GM12878 (cell line): ENCODE data around the gene DGCR8. TPM values are rescaled to one million over a fixed set of nuclear protein-coding genes. Genes with fewer than 3 reads are reported as not detected.

Experiments
- ATAC-seq: fragments of 200-7000 bp; cut with Tn5 transposase; 3 replicates; pipeline ENCODE4 v1.9.1; 2020; ENCODE audit warnings: mild to moderate bottlenecking, moderate library complexity
- BruUV-seq: library from RNA; stranded (reverse); fragments of 400-500 nt; replicated peaks from 2 replicates; lab custom pipeline; 2021; lab: Mats Ljungman, UMichigan
- CTCF ChIA-PET: fragments of 300-600 bp; sonication (Branson Sonifier 250); formaldehyde crosslinking; extraction: SDS; loops from one replicate; lab custom pipeline; 2021; ENCODE audit warnings: inconsistent platforms; lab: Yijun Ruan, JAX
- POLR2A ChIA-PET: fragments of 350-600 bp; formaldehyde crosslinking; extraction: SDS; loops from one replicate; lab custom pipeline; 2021; ENCODE audit warnings: inconsistent platforms; lab: Charles Lee
- RAD21 ChIA-PET: fragments of 300-600 bp; sonication (Branson Sonifier 250); formaldehyde crosslinking; loops from one replicate; lab custom pipeline; 2023; ENCODE audit warnings: antibody characterized with exemption; ENCODE audit not compliant: unreplicated experiment; lab: Charles Lee
- SMC1A ChIA-PET: fragments of 300-600 bp; sonication (Branson Sonifier 250); formaldehyde crosslinking; loops from one replicate; lab custom pipeline; 2023; ENCODE audit not compliant: unreplicated experiment, uncharacterized antibody; lab: Charles Lee
- DNase-seq: peaks from one replicate; pipeline ENCODE4 v3.0.0-alpha.2; 2011; ENCODE audit warnings: low read depth, low spot score
- FAIRE-seq: peaks from 3 replicates; lab custom pipeline; 2011; peaks lifted over from hg19 to GRCh38; lab: Jason Lieb, UNC
- H2AFZ ChIP-seq: 2 replicates; pipeline ENCODE4 v1.6.0; 2011; ENCODE audit warnings: low read depth, low read length, control low read depth; ENCODE audit not compliant: control insufficient read depth
- H3K27ac ChIP-seq: 2 replicates; pipeline ENCODE4 v1.5.1; 2011; ENCODE audit warnings: control low read depth; ENCODE audit not compliant: control insufficient read depth, insufficient read depth
- H3K27me3 ChIP-seq, 2 experiments: replicated peaks in 1 of 2; 2 replicates each; pipeline versions ENCODE4 v1.6.0 to v1.6.1; 2011; ENCODE audit warnings: low read length in 1 of 2; ENCODE audit not compliant: control insufficient read depth in 2 of 2, insufficient read depth in 2 of 2
- H3K36me3 ChIP-seq, 2 experiments: 2 replicates each; pipeline ENCODE4 v1.5.1; 2011; ENCODE audit warnings: low read length in 1 of 2; ENCODE audit not compliant: control insufficient read depth in 2 of 2, insufficient read depth in 2 of 2
- H3K4me1 ChIP-seq: 2 replicates; pipeline ENCODE4 v1.6.1; 2011; ENCODE audit warnings: mild to moderate bottlenecking, low read length, moderate library complexity, mixed read lengths; ENCODE audit not compliant: control insufficient read depth, insufficient read depth
- H3K4me2 ChIP-seq: 2 replicates; pipeline ENCODE4 v1.6.0; 2011; ENCODE audit warnings: control low read depth; ENCODE audit not compliant: control insufficient read depth, insufficient read depth
- H3K4me3 ChIP-seq: fragments of 200-600 bp; sonication (generic); 2 replicates; pipeline ENCODE4 v1.5.1; 2016
- H3K79me2 ChIP-seq: 2 replicates; pipeline ENCODE4 v1.6.0; 2011; ENCODE audit warnings: low read length; ENCODE audit not compliant: control insufficient read depth, insufficient read depth
- H3K9ac ChIP-seq: 2 replicates; pipeline ENCODE4 v1.8.0; 2011; ENCODE audit warnings: low read length, control low read depth, mixed read lengths; ENCODE audit not compliant: control insufficient read depth, insufficient read depth
- H3K9me3 ChIP-seq: replicated peaks from 3 replicates; pipeline ENCODE4 v1.5.1; 2011; ENCODE audit warnings: mild to moderate bottlenecking, low read length; ENCODE audit not compliant: control insufficient read depth, insufficient read depth
- H4K20me1 ChIP-seq: 2 replicates; pipeline ENCODE4 v1.6.0; 2011; ENCODE audit not compliant: control insufficient read depth, insufficient read depth
- ATF7 ChIP-seq: fragments of 450-650 bp; IDR thresholded peaks from 2 replicates; pipeline ENCODE4 v1.6.1; 2016; ENCODE audit warnings: low read depth, mild to moderate bottlenecking
- BCL11A ChIP-seq: IDR thresholded peaks from 2 replicates; pipeline ENCODE4 v1.6.1; 2011; ENCODE audit warnings: low read depth, low read length
- BHLHE40 ChIP-seq, 2 experiments: fragments of 450-650 bp in 1 of 2; IDR thresholded peaks; 2 replicates each; pipeline ENCODE4 v1.6.1; 2011 to 2017; ENCODE audit warnings: low read depth in 2 of 2, borderline replicate concordance in 1 of 2, improper control_type of control experiment in 1 of 2, low read length in 1 of 2, mild to moderate bottlenecking in 1 of 2
- CREM ChIP-seq: IDR thresholded peaks from 2 replicates; pipeline ENCODE4 v1.6.1; 2014; ENCODE audit warnings: antibody characterized with exemption, low read depth
- DPF2 ChIP-seq: fragments of 450-650 bp; IDR thresholded peaks from 2 replicates; pipeline ENCODE4 v1.6.1; 2017; ENCODE audit warnings: mild to moderate bottlenecking
- EGR1 ChIP-seq, 2 experiments: IDR thresholded peaks; 1 replicate in 1 of 2; 2 replicates in 1 of 2; pipeline ENCODE4 v1.6.1; 2011 to 2012; ENCODE audit warnings: low read depth in 2 of 2, low read length in 2 of 2, borderline replicate concordance in 1 of 2, mild to moderate bottlenecking in 1 of 2, moderate library complexity in 1 of 2
- EP300 ChIP-seq, 2 experiments: fragments of 150-350 bp in 1 of 2; IDR thresholded peaks; 2 replicates each; pipeline ENCODE4 v1.6.1; 2011 to 2012; ENCODE audit warnings: low read depth in 2 of 2, low read length in 2 of 2, borderline replicate concordance in 1 of 2, improper control_type of control experiment in 1 of 2, inconsistent platforms in 1 of 2; ENCODE audit not compliant: control insufficient read depth in 1 of 2
- ESRRA ChIP-seq: IDR thresholded peaks from 2 replicates; pipeline ENCODE4 v1.6.1; 2012; ENCODE audit warnings: mild to moderate bottlenecking, low read length, improper control_type of control experiment
- IRF4 ChIP-seq: IDR thresholded peaks from 2 replicates; pipeline ENCODE4 v1.6.1; 2011; ENCODE audit warnings: low read depth, low read length
- JUNB ChIP-seq: IDR thresholded peaks from 2 replicates; pipeline ENCODE4 v1.6.1; 2016; ENCODE audit warnings: antibody characterized with exemption, mild to moderate bottlenecking
- KAT2A ChIP-seq: conservative IDR thresholded peaks from 2 replicates; pipeline ENCODE4 v1.6.1; 2011; ENCODE audit warnings: low read depth, low read length; ENCODE audit not compliant: control insufficient read depth
- MEF2A ChIP-seq: IDR thresholded peaks from 2 replicates; pipeline ENCODE4 v1.6.1; 2011; ENCODE audit warnings: low read depth, mild to moderate bottlenecking, low read length, moderate library complexity; ENCODE audit not compliant: insufficient read depth
- MEF2B ChIP-seq: fragments of 450-650 bp; IDR thresholded peaks from 2 replicates; pipeline ENCODE4 v1.6.1; 2018; ENCODE audit warnings: mild to moderate bottlenecking, moderate library complexity; ENCODE audit not compliant: partially characterized antibody, poor library complexity, severe bottlenecking
- MTA2 ChIP-seq: fragments of 450-650 bp; IDR thresholded peaks from 2 replicates; pipeline ENCODE4 v1.6.1; 2016; ENCODE audit warnings: low read depth, mild to moderate bottlenecking, moderate library complexity
- NFYB ChIP-seq: IDR thresholded peaks from 2 replicates; pipeline ENCODE4 v1.6.1; 2011; ENCODE audit warnings: low read depth, mild to moderate bottlenecking, low read length, improper control_type of control experiment, moderate library complexity; ENCODE audit not compliant: insufficient read depth
- PAX5 ChIP-seq: IDR thresholded peaks from 2 replicates; pipeline ENCODE4 v1.6.1; 2011; ENCODE audit warnings: low read depth, low read length, borderline replicate concordance
- PAX8 ChIP-seq: fragments of 450-650 bp; IDR thresholded peaks from 2 replicates; pipeline ENCODE4 v1.6.1; 2017; ENCODE audit warnings: mild to moderate bottlenecking, moderate library complexity
- YY1 ChIP-seq: IDR thresholded peaks from 2 replicates; pipeline ENCODE4 v1.6.1; 2011; ENCODE audit warnings: low read depth, mild to moderate bottlenecking, low read length
- WGBS: methylation state at CpG from one replicate; pipeline ENCODE4 v1.1.6; 2016; ENCODE audit warnings: low lambda C conversion rate; ENCODE audit not compliant: insufficient replicate concordance, insufficient coverage; ENCODE audit errors: missing lambda C conversion rate; 5-methylcytosine and 5-hydroxymethylcytosine counted together
- in situ Hi-C: fragments of 300-500 bp; cut with MboI; formaldehyde crosslinking; loops from 9 replicates; pipeline ENCODE4 v1.14.3; 2018; ENCODE audit warnings: mixed read lengths
- intact Hi-C: fragments of 100-400 bp; cut with micrococcal nuclease; formaldehyde crosslinking; loops from one replicate; pipeline ENCODE4 v1.14.2; 2022; ENCODE audit not compliant: unreplicated experiment
- polyA plus RNA-seq, 11 experiments: library from polyadenylated mRNA; depleted of rRNA in 4 of 11; unstranded in 6 of 11; stranded (reverse) in 5 of 11; fragments of >200 nt; fragmentation: Nextera tagmentation in 4 of 11; fragmentation: Illumina TruSeq in 1 of 11; extraction: Ambion mirVana in 4 of 11; extraction: Trizol in 1 of 11; gene quantifications; 1 replicate in 1 of 11; 2 replicates in 10 of 11; pipeline versions ENCODE4 v1.2.1 to v1.2.3, GENCODE V29; 2011 to 2016; ENCODE audit warnings: inconsistent platforms in 2 of 11, missing spikeins in 2 of 11, low read depth in 1 of 11
- total RNA-seq, 4 experiments: library from RNA; depleted of rRNA in 3 of 4; stranded (reverse); fragments of >200 nt in 3 of 4; fragmentation: Illumina TruSeq in 1 of 4; extraction: Trizol in 1 of 4; gene quantifications; 2 replicates each; pipeline versions ENCODE4 v1.2.1 to v1.2.3, GENCODE V29; 2013 to 2021
- TF ChIP-seq, protein P1 (sequence below): IDR thresholded peaks from 2 replicates; pipeline ENCODE4 v1.6.1; 2012; ENCODE audit warnings: low read depth, low read length, improper control_type of control experiment
- TF ChIP-seq, protein P2 (sequence below): fragments of 450-650 bp; IDR thresholded peaks from 2 replicates; pipeline ENCODE4 v1.6.1; 2016; ENCODE audit warnings: mild to moderate bottlenecking
- TF ChIP-seq, protein P3 (sequence below): fragments of 450-650 bp; IDR thresholded peaks from 2 replicates; pipeline ENCODE4 v1.6.1; 2017; ENCODE audit warnings: mild to moderate bottlenecking, low read depth, inconsistent platforms; ENCODE audit not compliant: poor library complexity, severe bottlenecking

The DGCR8 gene
- total and polyA plus RNA-seq, 10 of the 15 experiments (the other 5 are each of a cell fraction or from before 2014, with no cell fraction given), result 1.2 to 35.1 (median 17.2) TPM

DNA sequence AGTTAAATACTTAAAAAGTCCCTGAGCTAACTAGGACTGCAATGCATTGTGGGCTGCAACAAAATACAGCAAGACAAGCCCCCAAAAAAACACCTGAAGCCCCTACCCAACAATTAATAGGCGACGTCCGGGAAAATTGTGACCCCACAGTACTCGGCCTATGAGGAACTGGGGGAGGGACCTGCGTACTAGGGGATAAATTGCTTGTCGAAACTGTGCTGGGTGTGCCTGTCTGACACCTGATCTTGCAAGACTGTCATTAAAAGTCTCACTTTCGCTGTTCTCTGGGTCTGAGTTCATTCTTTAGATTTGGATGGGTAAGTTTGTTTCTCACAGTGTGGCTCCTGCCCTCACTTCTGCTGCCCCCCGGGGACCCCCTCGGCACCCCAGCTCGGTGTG, 44.0 kb upstream of the DGCR8 start:
- Histone ChIP-seq H3K4me2 (peak overlapping the region; percentile 5), H3K79me2 (no peaks in the 10 kb centered on the region), H3K9me3 (peaks cover 6% of the 10 kb centered on the region; the same call in 2 of the 3 replicates), H2AFZ (no peak overlapping the region), H3K27ac (no peak overlapping the region; the same call in 1 of the 2 replicates), H4K20me1 (no peaks in the 10 kb centered on the region), H3K4me3 (0 out of 2 replicates have a peak overlapping the region, but pooled peaks have one; percentile 3), H3K9ac (no peak overlapping the region), H3K36me3 (peaks cover 0 to 3% of the 10 kb centered on the region in 2 experiments; a peak in 2 of 4 replicates), H3K4me1 (peaks cover 45% of the 10 kb centered on the region), H3K27me3 (no peaks in the 10 kb centered on the region)
- SMC1A ChIA-PET, result no interaction called here
- in situ Hi-C loops (no loop called here), intact Hi-C loops (no loop called here)
- CTCF ChIA-PET, result interaction anchor here (1.5 kb wide), 1 partner anchor 420 kb away, joined by 3 read pairs; no protein-coding TSS in a partner anchor
- ATAC-seq, result peak; percentile 78
- WGBS, result 3% methylated on average over 10 of the region's 10 CpGs
- RAD21 ChIA-PET, result no interaction called here
- no TSS peak for BruUV-seq
- POLR2A ChIA-PET, result no interaction called here
- DNase-seq, result no peak
- FAIRE-seq, result peak; percentile 95
- TF ChIP-seq NFYB (peak; percentile 66; the same call in 1 of the 2 replicates), KAT2A (no peak), MEF2A (no peak), EGR1 (IDR thresholded peaks at IDR 0.05; ENCODE audit: borderline replicate concordance in 1 of 2, low read depth in 2 of 2, low read length in 2 of 2) (no peak), MEF2B (peak; percentile 27), ATF7 (peak; percentile 55; the same call in 1 of the 2 replicates), BHLHE40 (IDR thresholded peaks at IDR 0.05; ENCODE audit: borderline replicate concordance in 1 of 2, low read depth in 2 of 2, low read length in 1 of 2) (peak; percentile 52 to 55; a peak in 2 of 4 replicates), PAX8 (no peak), YY1 (no peak), IRF4 (peak; percentile 93), CREM (peak; percentile 39; the same call in 1 of the 2 replicates), PAX5 (0 out of 2 replicates have a peak, but pooled peaks have one; percentile 19), BCL11A (0 out of 2 replicates have a peak, but pooled peaks have one; percentile 40), MTA2 (0 out of 2 replicates have a peak, but pooled peaks have one; percentile 23), DPF2 (peak; percentile 26; the same call in 1 of the 2 replicates), JUNB (peak; percentile 7; the same call in 1 of the 2 replicates), EP300 (IDR thresholded peaks at IDR 0.05; ENCODE audit: borderline replicate concordance in 1 of 2, control insufficient read depth in 1 of 2, low read depth in 2 of 2, low read length in 2 of 2) (peak in 1 of 2 experiments; percentile 19; a peak in 1 of 4 replicates), ESRRA (no peak)
- TF ChIP-seq, protein P1, sequence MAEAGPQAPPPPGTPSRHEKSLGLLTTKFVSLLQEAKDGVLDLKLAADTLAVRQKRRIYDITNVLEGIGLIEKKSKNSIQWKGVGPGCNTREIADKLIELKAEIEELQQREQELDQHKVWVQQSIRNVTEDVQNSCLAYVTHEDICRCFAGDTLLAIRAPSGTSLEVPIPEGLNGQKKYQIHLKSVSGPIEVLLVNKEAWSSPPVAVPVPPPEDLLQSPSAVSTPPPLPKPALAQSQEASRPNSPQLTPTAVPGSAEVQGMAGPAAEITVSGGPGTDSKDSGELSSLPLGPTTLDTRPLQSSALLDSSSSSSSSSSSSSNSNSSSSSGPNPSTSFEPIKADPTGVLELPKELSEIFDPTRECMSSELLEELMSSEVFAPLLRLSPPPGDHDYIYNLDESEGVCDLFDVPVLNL, result no peak
- TF ChIP-seq, protein P2, sequence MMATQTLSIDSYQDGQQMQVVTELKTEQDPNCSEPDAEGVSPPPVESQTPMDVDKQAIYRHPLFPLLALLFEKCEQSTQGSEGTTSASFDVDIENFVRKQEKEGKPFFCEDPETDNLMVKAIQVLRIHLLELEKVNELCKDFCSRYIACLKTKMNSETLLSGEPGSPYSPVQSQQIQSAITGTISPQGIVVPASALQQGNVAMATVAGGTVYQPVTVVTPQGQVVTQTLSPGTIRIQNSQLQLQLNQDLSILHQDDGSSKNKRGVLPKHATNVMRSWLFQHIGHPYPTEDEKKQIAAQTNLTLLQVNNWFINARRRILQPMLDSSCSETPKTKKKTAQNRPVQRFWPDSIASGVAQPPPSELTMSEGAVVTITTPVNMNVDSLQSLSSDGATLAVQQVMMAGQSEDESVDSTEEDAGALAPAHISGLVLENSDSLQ, result peak; percentile 90
- TF ChIP-seq, protein P3, sequence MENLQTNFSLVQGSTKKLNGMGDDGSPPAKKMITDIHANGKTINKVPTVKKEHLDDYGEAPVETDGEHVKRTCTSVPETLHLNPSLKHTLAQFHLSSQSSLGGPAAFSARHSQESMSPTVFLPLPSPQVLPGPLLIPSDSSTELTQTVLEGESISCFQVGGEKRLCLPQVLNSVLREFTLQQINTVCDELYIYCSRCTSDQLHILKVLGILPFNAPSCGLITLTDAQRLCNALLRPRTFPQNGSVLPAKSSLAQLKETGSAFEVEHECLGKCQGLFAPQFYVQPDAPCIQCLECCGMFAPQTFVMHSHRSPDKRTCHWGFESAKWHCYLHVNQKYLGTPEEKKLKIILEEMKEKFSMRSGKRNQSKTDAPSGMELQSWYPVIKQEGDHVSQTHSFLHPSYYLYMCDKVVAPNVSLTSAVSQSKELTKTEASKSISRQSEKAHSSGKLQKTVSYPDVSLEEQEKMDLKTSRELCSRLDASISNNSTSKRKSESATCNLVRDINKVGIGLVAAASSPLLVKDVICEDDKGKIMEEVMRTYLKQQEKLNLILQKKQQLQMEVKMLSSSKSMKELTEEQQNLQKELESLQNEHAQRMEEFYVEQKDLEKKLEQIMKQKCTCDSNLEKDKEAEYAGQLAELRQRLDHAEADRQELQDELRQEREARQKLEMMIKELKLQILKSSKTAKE, result peak; percentile 99
